Panc1 (cell line): ENCODE measurements around the gene NOL11. TPM values are rescaled to one million over a fixed set of nuclear protein-coding genes. Genes with fewer than 3 reads are reported as not detected.

ENCODE experiments used
- ATAC-seq: fragments of 200-7000 bp; cut with Tn5 transposase; 2 replicates; pipeline ENCODE4 v1.9.1; 2020; ENCODE audit warnings: mild to moderate bottlenecking, moderate library complexity
- BruUV-seq: library from RNA; stranded (reverse); fragments of 400-500 nt; replicated peaks from 2 replicates; lab custom pipeline; 2021; lab: Mats Ljungman, UMichigan
- CTCF ChIA-PET: fragments of 300-600 bp; sonication (Branson Sonifier 250); formaldehyde crosslinking; loops from one replicate; lab custom pipeline; 2022; ENCODE audit warnings: antibody characterized with exemption; lab: Charles Lee
- POLR2A ChIA-PET: fragments of 300-600 bp; sonication (Branson Sonifier 250); formaldehyde crosslinking; loops from one replicate; lab custom pipeline; 2022; ENCODE audit warnings: antibody characterized with exemption; lab: Charles Lee
- DNase-seq: peaks from one replicate; pipeline ENCODE4 v3.0.0-alpha.2; 2010; ENCODE audit warnings: low read depth, low spot score
- H3K27ac ChIP-seq: 2 replicates; pipeline ENCODE4 v1.5.1; 2011; ENCODE audit warnings: mild to moderate bottlenecking, low read length, inconsistent platforms
- H3K27me3 ChIP-seq: fragments of 200-500 bp; sonication (Bioruptor generic); 2 replicates; pipeline ENCODE4 v1.6.0; 2014; ENCODE audit warnings: low read length, inconsistent platforms; ENCODE audit not compliant: control insufficient read depth, insufficient read depth
- H3K36me3 ChIP-seq: fragments of 200-500 bp; sonication (Bioruptor generic); 2 replicates; pipeline ENCODE4 v1.5.1; 2014; ENCODE audit warnings: inconsistent platforms, mild to moderate bottlenecking, low read length, moderate library complexity; ENCODE audit not compliant: control insufficient read depth, insufficient read depth
- H3K4me1 ChIP-seq: 2 replicates; pipeline ENCODE4 v1.5.1; 2011; ENCODE audit warnings: inconsistent platforms, mild to moderate bottlenecking, low read length, moderate library complexity; ENCODE audit not compliant: control insufficient read depth, insufficient read depth
- H3K4me3 ChIP-seq, 2 experiments: 2 replicates each; pipeline ENCODE4 v1.5.1; 2011 to 2012; ENCODE audit warnings: low read depth in 2 of 2, low read length in 2 of 2, mild to moderate bottlenecking in 2 of 2, inconsistent platforms in 1 of 2, moderate library complexity in 1 of 2
- H3K9me3 ChIP-seq: fragments of 200-500 bp; sonication (Bioruptor generic); 2 replicates; pipeline ENCODE4 v1.5.1; 2014; ENCODE audit warnings: low read depth, mild to moderate bottlenecking, inconsistent platforms, low read length, moderate library complexity; ENCODE audit not compliant: control insufficient read depth, insufficient read depth
- CTCF ChIP-seq: fragments of 450-650 bp; IDR thresholded peaks from 2 replicates; pipeline ENCODE4 v1.5.1; 2017; ENCODE audit warnings: mild to moderate bottlenecking
- POLR2AphosphoS5 ChIP-seq: IDR thresholded peaks from 2 replicates; pipeline ENCODE4 v1.6.1; 2012; ENCODE audit warnings: mild to moderate bottlenecking, low read depth, low read length, moderate library complexity
- REST ChIP-seq, 2 experiments: IDR thresholded peaks; 2 replicates each; pipeline ENCODE4 v1.6.1; 2011 to 2012; ENCODE audit warnings: low read depth in 2 of 2, control low read depth in 1 of 2, low read length in 1 of 2, mild to moderate bottlenecking in 1 of 2, moderate library complexity in 1 of 2; ENCODE audit not compliant: insufficient read depth in 1 of 2
- SIN3A ChIP-seq: IDR thresholded peaks from 2 replicates; pipeline ENCODE4 v1.6.1; 2012; ENCODE audit warnings: low read depth, mild to moderate bottlenecking, low read length, moderate library complexity, borderline replicate concordance; ENCODE audit not compliant: insufficient read depth
- TCF7L2 ChIP-seq: IDR thresholded peaks from 2 replicates; pipeline ENCODE4 v1.6.1; 2011; ENCODE audit warnings: mild to moderate bottlenecking, low read depth, low read length, inconsistent platforms
- in situ Hi-C: cut with HindIII; loops from 2 replicates; pipeline ENCODE4 v1.10.0; 2016; ENCODE audit warnings: low sequenced_read_pairs, low pct_unique_long_range_greater_than_20kb
- intact Hi-C: fragments of 100-400 bp; cut with micrococcal nuclease; formaldehyde crosslinking; loops from one replicate; pipeline ENCODE4 v1.10.0; 2022; ENCODE audit not compliant: unreplicated experiment
- total RNA-seq: library from RNA; stranded (reverse); gene quantifications from one replicate; pipeline ENCODE4 v1.2.1, GENCODE V29; 2021; ENCODE audit not compliant: unreplicated experiment

NOL11 gene
- total RNA-seq, 1 experiment from 2014 or later: 41.0 TPM

GRCh38 chr17:67679225-67679624 lies 38.5 kb upstream of the NOL11 start:
- no TSS peak for BruUV-seq
- no peaks in the 10 kb centered on the region for H3K9me3 ChIP-seq
- TF ChIP-seq CTCF: no peak
- no peak for TF ChIP-seq POLR2AphosphoS5
- no peak for TF ChIP-seq SIN3A
- no peak for TF ChIP-seq TCF7L2
- no peak for TF ChIP-seq REST (IDR thresholded peaks at IDR 0.05; ENCODE audit: insufficient read depth in 1 of 2, low read depth in 2 of 2, low read length in 1 of 2)
- DNase-seq: no peak
- POLR2A ChIA-PET: no interaction called here
- H3K27ac ChIP-seq: no peak overlapping the region
- H3K4me1 ChIP-seq: no peaks in the 10 kb centered on the region
- no peak for ATAC-seq
- CTCF ChIA-PET: no interaction called here
- no peaks in the 10 kb centered on the region for H3K36me3 ChIP-seq
- intact Hi-C loops: no loop called here
- H3K27me3 ChIP-seq: no peaks in the 10 kb centered on the region
- no peak overlapping the region for H3K4me3 ChIP-seq
- in situ Hi-C loops: no loop called here

- no peak for DNase-seq
- TF ChIP-seq POLR2AphosphoS5: no peak
- TF ChIP-seq CTCF: no peak
- no peak for TF ChIP-seq TCF7L2
- TF ChIP-seq REST (IDR thresholded peaks at IDR 0.05; ENCODE audit: insufficient read depth in 1 of 2, low read depth in 2 of 2, low read length in 1 of 2): no peak
- TF ChIP-seq SIN3A: no peak
- ChIA-PET POLR2A (no interaction called here), CTCF (no interaction called here)
- intact Hi-C loops (no loop called here), in situ Hi-C loops (no loop called here)
- no peaks in the 10 kb centered on the region for H3K36me3 ChIP-seq
- H3K27me3 ChIP-seq: no peaks in the 10 kb centered on the region
- no peak for ATAC-seq
- H3K4me3 ChIP-seq: no peak overlapping the region
- no TSS peak for BruUV-seq
- H3K4me1 ChIP-seq: no peaks in the 10 kb centered on the region
- no peaks in the 10 kb centered on the region for H3K9me3 ChIP-seq
- no peak overlapping the region for H3K27ac ChIP-seq
Observed at GRCh38 chr17:67679721-67680120, 38.0 kb upstream of the NOL11 start.
